ENCODE data around the gene TIAM2. TPM values are rescaled to one million over a fixed set of nuclear protein-coding genes. Genes with fewer than 3 reads are reported as not detected.

The TIAM2 gene
- total and polyA plus RNA-seq, 8 donors = 2.0 to 9.2 (median 3.4) TPM

GRCh38 chr6:154996016-154996590, 988 bp downstream of the TIAM2 start:
- Histone ChIP-seq H3K36me3 (no peaks in the 10 kb centered on the region), H3K27me3 (peaks cover 0 to 6% (median 0%) of the 10 kb centered on the region in 4 donors), H3K9me3 (no peaks in the 10 kb centered on the region), H3K27ac (peak overlapping the region in 1 of 4 donors; percentile 38), H3K4me3 (peak overlapping the region; percentile 26 to 53 (median 36)), H3K4me1 (no peaks in the 10 kb centered on the region)
- intact Hi-C loops (cut with DNase I) = no loop called here
- DNase-seq (no peak), ATAC-seq (peak in 1 of 4 donors; percentile 36), FAIRE-seq (no peak)
- 13 to 15% methylated on average over 18 of the region's 18 CpGs for WGBS, 2 donors
- TF ChIP-seq, protein P1, sequence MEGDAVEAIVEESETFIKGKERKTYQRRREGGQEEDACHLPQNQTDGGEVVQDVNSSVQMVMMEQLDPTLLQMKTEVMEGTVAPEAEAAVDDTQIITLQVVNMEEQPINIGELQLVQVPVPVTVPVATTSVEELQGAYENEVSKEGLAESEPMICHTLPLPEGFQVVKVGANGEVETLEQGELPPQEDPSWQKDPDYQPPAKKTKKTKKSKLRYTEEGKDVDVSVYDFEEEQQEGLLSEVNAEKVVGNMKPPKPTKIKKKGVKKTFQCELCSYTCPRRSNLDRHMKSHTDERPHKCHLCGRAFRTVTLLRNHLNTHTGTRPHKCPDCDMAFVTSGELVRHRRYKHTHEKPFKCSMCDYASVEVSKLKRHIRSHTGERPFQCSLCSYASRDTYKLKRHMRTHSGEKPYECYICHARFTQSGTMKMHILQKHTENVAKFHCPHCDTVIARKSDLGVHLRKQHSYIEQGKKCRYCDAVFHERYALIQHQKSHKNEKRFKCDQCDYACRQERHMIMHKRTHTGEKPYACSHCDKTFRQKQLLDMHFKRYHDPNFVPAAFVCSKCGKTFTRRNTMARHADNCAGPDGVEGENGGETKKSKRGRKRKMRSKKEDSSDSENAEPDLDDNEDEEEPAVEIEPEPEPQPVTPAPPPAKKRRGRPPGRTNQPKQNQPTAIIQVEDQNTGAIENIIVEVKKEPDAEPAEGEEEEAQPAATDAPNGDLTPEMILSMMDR (IDR thresholded peaks at IDR 0.05) = no peak

DNA sequence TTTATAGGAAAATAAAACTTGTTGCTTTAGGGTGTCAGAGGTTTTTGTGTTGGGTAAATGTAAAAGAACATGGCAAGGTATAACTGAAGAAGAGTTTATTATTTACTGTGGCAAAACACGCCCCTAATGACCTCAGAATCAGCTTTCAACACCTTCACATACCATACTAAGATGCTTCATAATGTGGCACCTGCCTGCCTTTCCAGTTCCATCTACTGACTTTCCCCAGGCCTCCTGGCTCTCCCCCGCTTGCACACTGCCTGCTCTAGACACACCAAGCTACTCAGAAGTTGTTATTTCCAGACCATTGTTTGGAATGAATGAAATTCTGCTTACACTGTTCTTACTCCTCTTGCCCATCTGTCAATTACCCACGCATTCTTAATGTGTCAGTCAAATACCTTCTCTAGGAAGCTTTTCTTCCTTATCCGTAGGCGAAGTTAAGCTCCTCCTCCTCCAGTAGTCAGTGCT, 1.8 kb downstream of the TIAM2 start:
- no peaks in the 10 kb centered on the region for H3K36me3 ChIP-seq
- H3K4me3 ChIP-seq = no peak overlapping the region
- 54 to 59% methylated on average over 5 of the region's 5 CpGs for WGBS, 2 donors
- FAIRE-seq = no peak
- peak in 1 of 4 donors; percentile 30 for ATAC-seq
- H3K9me3 ChIP-seq = no peaks in the 10 kb centered on the region
- intact Hi-C loops (cut with DNase I) = no loop called here
- no peaks in the 10 kb centered on the region for H3K4me1 ChIP-seq
- no peak overlapping the region for H3K27ac ChIP-seq
- TF ChIP-seq, protein P1 (IDR thresholded peaks at IDR 0.05) = no peak
- H3K27me3 ChIP-seq = peaks cover 0 to 6% (median 0%) of the 10 kb centered on the region in 4 donors
- no peak for DNase-seq

- Histone ChIP-seq H3K27ac (no peak overlapping the region), H3K4me3 (no peak overlapping the region), H3K36me3 (no peaks in the 10 kb centered on the region), H3K27me3 (peaks cover 0 to 6% (median 0%) of the 10 kb centered on the region in 4 donors), H3K9me3 (no peaks in the 10 kb centered on the region), H3K4me1 (no peaks in the 10 kb centered on the region)
- intact Hi-C loops (cut with DNase I) = no loop called here
- WGBS, 2 donors = 53 to 56% methylated on average over 2 of the region's 2 CpGs
- TF ChIP-seq, protein P1 (IDR thresholded peaks at IDR 0.05) = no peak
- ATAC-seq (peak in 1 of 4 donors; percentile 45), DNase-seq (no peak), FAIRE-seq (no peak)
Measured at GRCh38 chr6:154998855-154999254, 3.7 kb downstream of the TIAM2 start.

GRCh38 chr6:155001482-155001881, 6.4 kb downstream of the TIAM2 start:
- Histone ChIP-seq H3K27ac (no peak overlapping the region), H3K36me3 (no peaks in the 10 kb centered on the region), H3K4me3 (no peak overlapping the region), H3K4me1 (no peaks in the 10 kb centered on the region), H3K27me3 (peaks cover 0 to 6% (median 0%) of the 10 kb centered on the region in 4 donors), H3K9me3 (no peaks in the 10 kb centered on the region)
- ATAC-seq (no peak), FAIRE-seq (no peak), DNase-seq (no peak)
- TF ChIP-seq, protein P1 (IDR thresholded peaks at IDR 0.05) = no peak
- intact Hi-C loops (cut with DNase I) = no loop called here
- WGBS, 2 donors = 73% methylated on average over 5 of the region's 5 CpGs

GRCh38 chr6:155001934-155002333, 6.8 kb downstream of the TIAM2 start:
- WGBS, 2 donors = 74 to 95% methylated on average over 4 of the region's 4 CpGs
- intact Hi-C loops (cut with DNase I) = no loop called here
- FAIRE-seq (no peak), ATAC-seq (no peak), DNase-seq (no peak)
- H3K27me3 ChIP-seq = peaks cover 0 to 5% (median 0%) of the 10 kb centered on the region in 4 donors
- H3K9me3 ChIP-seq = no peaks in the 10 kb centered on the region
- no peaks in the 10 kb centered on the region for H3K4me1 ChIP-seq
- no peak overlapping the region for H3K4me3 ChIP-seq
- TF ChIP-seq, protein P1 (IDR thresholded peaks at IDR 0.05) = no peak
- no peak overlapping the region for H3K27ac ChIP-seq
- H3K36me3 ChIP-seq = no peaks in the 10 kb centered on the region

Measured in pancreas (tissue), 10 donors.